Keratinocyte (primary cell): Measurements from ENCODE around the gene DCLK2. TPM values are rescaled to one million over a fixed set of nuclear protein-coding genes. Genes with fewer than 3 reads are reported as not detected.

Experiments
- DNase-seq: peaks from one replicate; pipeline ENCODE4 v3.0.0-alpha.2; 2011; ENCODE audit warnings: low read depth, missing footprints, low spot score
- FAIRE-seq: peaks from 2 replicates; lab custom pipeline; 2011; peaks lifted over from hg19 to GRCh38; lab: Jason Lieb, UNC
- H2AFZ ChIP-seq: 2 replicates; pipeline ENCODE4 v1.6.0; 2012; ENCODE audit warnings: low read length, control low read depth, inconsistent platforms; ENCODE audit not compliant: control insufficient read depth
- H3K27ac ChIP-seq: 2 replicates; pipeline ENCODE4 v1.5.1; 2011; ENCODE audit warnings: low read length; ENCODE audit not compliant: control insufficient read depth, insufficient read depth
- H3K27me3 ChIP-seq: 3 replicates; pipeline ENCODE4 v1.6.0; 2011; ENCODE audit warnings: low read length; ENCODE audit not compliant: control insufficient read depth, insufficient read depth; ENCODE audit errors: extremely low read depth
- H3K36me3 ChIP-seq, 2 experiments: 2 replicates in 1 of 2; 3 replicates in 1 of 2; pipeline ENCODE4 v1.5.1; 2011; ENCODE audit warnings: low read length in 2 of 2, mild to moderate bottlenecking in 1 of 2; ENCODE audit not compliant: control insufficient read depth in 2 of 2, insufficient read depth in 2 of 2; ENCODE audit errors: extremely low read depth in 1 of 2
- H3K4me1 ChIP-seq: 3 replicates; pipeline ENCODE4 v1.5.1; 2011; ENCODE audit warnings: low read length; ENCODE audit not compliant: control insufficient read depth, insufficient read depth; ENCODE audit errors: extremely low read depth
- H3K4me2 ChIP-seq: 3 replicates; pipeline ENCODE4 v1.6.0; 2011; ENCODE audit warnings: low read depth, low read length; ENCODE audit not compliant: control insufficient read depth, insufficient read depth; ENCODE audit errors: extremely low read depth
- H3K4me3 ChIP-seq, 3 experiments: fragments of 200-600 bp in 1 of 3; sonication (generic) in 1 of 3; 2 replicates in 2 of 3; 3 replicates in 1 of 3; pipeline ENCODE4 v1.5.1; 2011 to 2016; ENCODE audit warnings: low read length in 3 of 3, mild to moderate bottlenecking in 3 of 3, control low read depth in 2 of 3, inconsistent platforms in 1 of 3, low read depth in 1 of 3, mixed read lengths in 1 of 3, mixed run types in 1 of 3, moderate library complexity in 1 of 3; ENCODE audit not compliant: control insufficient read depth in 2 of 3, insufficient read depth in 2 of 3; ENCODE audit errors: extremely low read depth in 1 of 3
- H3K79me2 ChIP-seq: 2 replicates; pipeline ENCODE4 v1.6.0; 2012; ENCODE audit warnings: low read length; ENCODE audit not compliant: control insufficient read depth, insufficient read depth
- H3K9ac ChIP-seq: 3 replicates; pipeline ENCODE4 v1.6.0; 2011; ENCODE audit warnings: low read length; ENCODE audit not compliant: control insufficient read depth, insufficient read depth; ENCODE audit errors: extremely low read depth
- H3K9me1 ChIP-seq: 3 replicates; pipeline ENCODE4 v1.6.0; 2011; ENCODE audit warnings: low read length; ENCODE audit not compliant: control insufficient read depth, insufficient read depth; ENCODE audit errors: extremely low read depth
- H3K9me3 ChIP-seq: 2 replicates; pipeline ENCODE4 v1.5.1; 2012; ENCODE audit warnings: low read depth, low read length; ENCODE audit not compliant: control insufficient read depth
- H4K20me1 ChIP-seq: 3 replicates; pipeline ENCODE4 v1.6.0; 2011; ENCODE audit warnings: low read length; ENCODE audit not compliant: control insufficient read depth, insufficient read depth; ENCODE audit errors: extremely low read depth
- CTCF ChIP-seq, 3 experiments: IDR thresholded peaks in 1 of 3; conservative IDR thresholded peaks in 1 of 3; optimal IDR thresholded peaks in 1 of 3; 2 replicates in 2 of 3; 3 replicates in 1 of 3; pipeline versions ENCODE3 to v1.5.1; 2011; ENCODE audit warnings: low read length in 3 of 3, mild to moderate bottlenecking in 3 of 3, moderate library complexity in 2 of 3, control low read depth in 1 of 3, inconsistent platforms in 1 of 3; ENCODE audit not compliant: insufficient read depth in 2 of 3; ENCODE audit errors: extremely low read depth in 1 of 3
- EZH2 ChIP-seq: IDR thresholded peaks from one replicate; pipeline ENCODE4 v1.6.1; 2012; ENCODE audit warnings: inconsistent platforms, mild to moderate bottlenecking, low read length, moderate library complexity
- dilution Hi-C: fragments of 300-500 bp; cut with MboI; formaldehyde crosslinking; loops from one replicate; pipeline ENCODE4 v1.7.0; 2020; ENCODE audit warnings: low sequenced_read_pairs; ENCODE audit not compliant: extremely low pct_ligation_motif_present
- polyA plus RNA-seq, 5 experiments: library from polyadenylated mRNA; depleted of rRNA in 3 of 5; stranded (reverse) in 3 of 5; stranded (forward) in 1 of 5; unstranded in 1 of 5; fragments of >200 nt; gene quantifications; 1 replicate in 1 of 5; 2 replicates in 3 of 5; 3 replicates in 1 of 5; pipeline versions ENCODE4 v1.2.1 to v1.2.3, GENCODE V29; 2011 to 2012; ENCODE audit warnings: missing spikeins in 2 of 5, low read depth in 1 of 5, low replicate concordance in 1 of 5

The DCLK2 gene
- polyA plus RNA-seq, 1 donor (not counting 4 experiments of a cell fraction or from before 2014, with no cell fraction given): 0.07 TPM

- Histone ChIP-seq H3K9me3 (no peaks in the 10 kb centered on the region), H3K79me2 (no peaks in the 10 kb centered on the region), H3K36me3 (no peaks in the 10 kb centered on the region), H3K4me2 (no peak overlapping the region), H3K27me3 (no peaks in the 10 kb centered on the region), H4K20me1 (no peaks in the 10 kb centered on the region), H3K27ac (no peak overlapping the region), H3K4me1 (no peaks in the 10 kb centered on the region), H3K9ac (no peak overlapping the region), H2AFZ (no peak overlapping the region), H3K9me1 (no peaks in the 10 kb centered on the region), H3K4me3 (no peak overlapping the region)
- dilution Hi-C loops: no loop called here
- no peak for FAIRE-seq
- TF ChIP-seq EZH2 (no peak), CTCF (optimal IDR thresholded peaks at IDR 0.05 in 1 of 3, IDR thresholded peaks at IDR 0.05 in 1 of 3, conservative IDR thresholded peaks at IDR 0.05 in 1 of 3; ENCODE audit: extremely low read depth in 1 of 3, insufficient read depth in 2 of 3, low read length in 3 of 3) (no peak)
- no peak for DNase-seq
These were observed 7.6 kb upstream of the DCLK2 start for GRCh38 chr4:150070464-150071170.

DNA sequence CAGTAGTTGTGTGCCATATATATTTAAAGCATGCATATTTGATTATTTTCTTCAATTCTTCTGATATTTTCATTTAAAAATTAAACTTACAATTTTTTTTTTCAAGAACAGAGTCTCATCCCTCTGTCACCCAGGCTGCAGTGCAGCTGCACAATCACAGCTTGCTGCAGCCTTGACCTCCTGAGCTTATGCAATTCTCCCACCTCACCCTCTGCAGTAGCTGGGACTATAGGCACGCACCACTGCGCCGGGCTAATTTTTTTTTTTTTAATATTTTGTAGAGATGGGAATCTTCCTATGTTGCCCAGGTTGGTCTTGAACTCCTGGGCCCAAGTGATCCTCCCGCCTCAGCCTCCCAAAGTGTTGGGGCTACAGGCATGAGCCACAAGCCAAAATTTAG, 5.8 kb upstream of the DCLK2 start:
- H3K27me3 ChIP-seq: peaks cover 3% of the 10 kb centered on the region
- H3K9ac ChIP-seq: no peak overlapping the region
- dilution Hi-C loops: no loop called here
- no peak for FAIRE-seq
- DNase-seq: no peak
- H3K36me3 ChIP-seq: no peaks in the 10 kb centered on the region
- TF ChIP-seq EZH2 (no peak), CTCF (optimal IDR thresholded peaks at IDR 0.05 in 1 of 3, IDR thresholded peaks at IDR 0.05 in 1 of 3, conservative IDR thresholded peaks at IDR 0.05 in 1 of 3; ENCODE audit: extremely low read depth in 1 of 3, insufficient read depth in 2 of 3, low read length in 3 of 3) (no peak)
- H3K4me3 ChIP-seq: no peak overlapping the region
- no peak overlapping the region for H2AFZ ChIP-seq
- H3K27ac ChIP-seq: no peak overlapping the region
- no peaks in the 10 kb centered on the region for H3K4me1 ChIP-seq
- H4K20me1 ChIP-seq: no peaks in the 10 kb centered on the region
- H3K4me2 ChIP-seq: no peak overlapping the region
- H3K9me3 ChIP-seq: no peaks in the 10 kb centered on the region
- no peaks in the 10 kb centered on the region for H3K79me2 ChIP-seq
- H3K9me1 ChIP-seq: no peaks in the 10 kb centered on the region
